ENCODE measurements around the gene LDLRAD3.

The LDLRAD3 gene

GRCh38 chr11:36074941-36075431 lies 131.1 kb downstream of the LDLRAD3 start:
- DNase-seq (ENCODE audit: low read depth in 2 of 2): no peak

GRCh38 chr11:36077368-36077767 lies 133.5 kb downstream of the LDLRAD3 start:
- DNase-seq (ENCODE audit: low read depth in 2 of 2): no peak

GRCh38 chr11:36077886-36078685 lies 134.2 kb downstream of the LDLRAD3 start:
- no peak for DNase-seq (ENCODE audit: low read depth in 2 of 2)

GRCh38 chr11:36078686-36079055 lies 134.8 kb downstream of the LDLRAD3 start:
- no peak for DNase-seq (ENCODE audit: low read depth in 2 of 2)

- DNase-seq (ENCODE audit: low read depth in 2 of 2): no peak
Observed at GRCh38 chr11:36079878-36080675, 136.2 kb downstream of the LDLRAD3 start.

- no peak for DNase-seq (ENCODE audit: low read depth in 2 of 2)
Observed at GRCh38 chr11:36081274-36081945, 137.5 kb downstream of the LDLRAD3 start.

GRCh38 chr11:36086366-36086765 lies 142.5 kb downstream of the LDLRAD3 start:
- DNase-seq (ENCODE audit: low read depth in 2 of 2): no peak

- no peak for DNase-seq (ENCODE audit: low read depth in 2 of 2)
Observed at GRCh38 chr11:36088266-36088972, 144.6 kb downstream of the LDLRAD3 start.

GRCh38 chr11:36089920-36090319 lies 146.1 kb downstream of the LDLRAD3 start:
- no peak for DNase-seq (ENCODE audit: low read depth in 2 of 2)

GRCh38 chr11:36090356-36091109 lies 146.7 kb downstream of the LDLRAD3 start:
- DNase-seq (ENCODE audit: low read depth in 2 of 2): no peak

- no peak for DNase-seq (ENCODE audit: low read depth in 2 of 2)
Observed at GRCh38 chr11:36091256-36091811, 147.5 kb downstream of the LDLRAD3 start.

- no peak for DNase-seq (ENCODE audit: low read depth in 2 of 2)
Observed at GRCh38 chr11:36092314-36093030, 148.6 kb downstream of the LDLRAD3 start.

GRCh38 chr11:36093548-36093947 lies 149.7 kb downstream of the LDLRAD3 start:
- no peak for DNase-seq (ENCODE audit: low read depth in 2 of 2)

- DNase-seq (ENCODE audit: low read depth in 2 of 2): no peak
Observed at GRCh38 chr11:36094164-36094563, 150.3 kb downstream of the LDLRAD3 start.

GRCh38 chr11:36095716-36096115 lies 151.9 kb downstream of the LDLRAD3 start:
- no peak for DNase-seq (ENCODE audit: low read depth in 2 of 2)

GRCh38 chr11:36097219-36097650 lies 153.4 kb downstream of the LDLRAD3 start:
- no peak for DNase-seq (ENCODE audit: low read depth in 2 of 2)

GRCh38 chr11:36098087-36098486 lies 154.2 kb downstream of the LDLRAD3 start:
- no peak for DNase-seq (ENCODE audit: low read depth in 2 of 2)

- no peak for DNase-seq (ENCODE audit: low read depth in 2 of 2)
Observed at GRCh38 chr11:36098853-36099375, 155.1 kb downstream of the LDLRAD3 start.

- no peak for DNase-seq (ENCODE audit: low read depth in 2 of 2)
Observed at GRCh38 chr11:36101466-36101865, 157.6 kb downstream of the LDLRAD3 start.

GRCh38 chr11:36102868-36103267 lies 159.0 kb downstream of the LDLRAD3 start:
- DNase-seq (ENCODE audit: low read depth in 2 of 2): no peak

All from stimulated activated CD8-positive, alpha-beta memory T cell treated with anti-CD3 and anti-CD28 coated beads, Interleukin-15, amount 100 ng/mL, for 48 hours (primary cell).